Tibial nerve (tissue), 4 donors: ENCODE measurements around the gene HGS. TPM values are rescaled to one million over a fixed set of nuclear protein-coding genes. Genes with fewer than 3 reads are reported as not detected.

ENCODE experiments used
- DNase-seq, 2 donors: peaks; one replicate each; pipeline ENCODE4 v3.0.0-alpha.2; 2019; ENCODE audit warnings: low spot score in 2 of 2
- H3K27ac ChIP-seq, 4 donors: fragments of 200-600 bp; sonication (generic) in 3 of 4; one replicate each; pipeline ENCODE4 v1.5.1; 2017 to 2019; ENCODE audit warnings: mild to moderate bottlenecking in 1 of 4
- H3K27me3 ChIP-seq, 2 donors: fragments of 200-600 bp; sonication (generic) in 1 of 2; one replicate each; pipeline versions ENCODE4 v1.5.1 to v1.6.0; 2017 to 2019
- H3K36me3 ChIP-seq, 3 donors: fragments of 200-600 bp; sonication (generic); one replicate each; pipeline ENCODE4 v1.5.1; 2018 to 2019
- H3K4me1 ChIP-seq, 4 donors: fragments of 200-600 bp; sonication (generic) in 3 of 4; one replicate each; pipeline ENCODE4 v1.5.1; 2017 to 2019
- H3K4me3 ChIP-seq, 4 donors: fragments of 200-600 bp; sonication (generic) in 3 of 4; one replicate each; pipeline ENCODE4 v1.5.1; 2017 to 2019; ENCODE audit warnings: mild to moderate bottlenecking in 1 of 4, moderate library complexity in 1 of 4
- H3K9me3 ChIP-seq, 4 donors: fragments of 200-600 bp; sonication (generic) in 3 of 4; one replicate each; pipeline ENCODE4 v1.5.1; 2017 to 2019
- CTCF ChIP-seq, 5 experiments: fragments of 200-600 bp in 3 of 5; fragments of 450-650 bp in 2 of 5; sonication (generic) in 3 of 5; IDR thresholded peaks; one replicate each; pipeline ENCODE4 v1.5.1; 2016 to 2019; ENCODE audit warnings: antibody characterized with exemption in 5 of 5, mild to moderate bottlenecking in 3 of 5, moderate library complexity in 2 of 5
- EP300 ChIP-seq, 2 donors: sonication (generic); formaldehyde crosslinking; IDR thresholded peaks; one replicate each; pipeline ENCODE4 v1.6.1; 2017; ENCODE audit warnings: antibody characterized with exemption in 2 of 2, mild to moderate bottlenecking in 1 of 2
- POLR2A ChIP-seq, 2 donors: fragments of 450-650 bp; IDR thresholded peaks; one replicate each; pipeline ENCODE4 v1.6.1; 2017; ENCODE audit warnings: antibody characterized with exemption in 2 of 2, mild to moderate bottlenecking in 2 of 2, moderate library complexity in 2 of 2
- WGBS, 2 donors: methylation state at CpG; one replicate each; pipeline ENCODE4 v1.1.5; 2018; 5-methylcytosine and 5-hydroxymethylcytosine counted together
- total RNA-seq, 4 donors: library from RNA; depleted of rRNA; stranded (reverse); fragments of >200 nt; gene quantifications; one replicate each; pipeline ENCODE4 v1.1.0, GENCODE V29; 2016

HGS gene
- total RNA-seq, 4 donors from 2014 or later = 75.2 to 166 (median 104) TPM

GRCh38 chr17:81725439-81725838 lies 41.6 kb downstream of the HGS start:
- H3K27ac ChIP-seq = no peak overlapping the region
- peaks cover 0 to 29% (median 7%) of the 10 kb centered on the region in 4 donors for H3K4me1 ChIP-seq
- peaks cover 2 to 5% of the 10 kb centered on the region in 2 donors for H3K27me3 ChIP-seq
- H3K9me3 ChIP-seq = no peaks in the 10 kb centered on the region
- H3K4me3 ChIP-seq = no peak overlapping the region
- H3K36me3 ChIP-seq = peaks cover 0 to 3% (median 0%) of the 10 kb centered on the region in 3 donors
- WGBS, 2 donors = 82 to 89% methylated on average over 9 of the region's 9 CpGs
- DNase-seq = no peak
- no peak for TF ChIP-seq EP300 (IDR thresholded peaks at IDR 0.05)
- no peak for TF ChIP-seq CTCF (IDR thresholded peaks at IDR 0.05)
- no peak for TF ChIP-seq POLR2A (IDR thresholded peaks at IDR 0.05)

GRCh38 chr17:81726004-81726403 lies 42.2 kb downstream of the HGS start:
- Histone ChIP-seq H3K4me1 (peaks cover 0 to 34% (median 7%) of the 10 kb centered on the region in 4 donors), H3K27ac (no peak overlapping the region), H3K36me3 (no peaks in the 10 kb centered on the region), H3K9me3 (no peaks in the 10 kb centered on the region), H3K4me3 (no peak overlapping the region), H3K27me3 (peaks cover 2 to 10% of the 10 kb centered on the region in 2 donors)
- TF ChIP-seq POLR2A (IDR thresholded peaks at IDR 0.05) (no peak), EP300 (IDR thresholded peaks at IDR 0.05) (no peak), CTCF (IDR thresholded peaks at IDR 0.05) (no peak)
- DNase-seq = no peak
- WGBS, 2 donors = 74 to 82% methylated on average over 9 of the region's 9 CpGs

- no peak overlapping the region for H3K27ac ChIP-seq
- H3K4me3 ChIP-seq = no peak overlapping the region
- H3K36me3 ChIP-seq = no peaks in the 10 kb centered on the region
- no peak for TF ChIP-seq CTCF (IDR thresholded peaks at IDR 0.05)
- TF ChIP-seq EP300 (IDR thresholded peaks at IDR 0.05) = no peak
- TF ChIP-seq POLR2A (IDR thresholded peaks at IDR 0.05) = no peak
- peaks cover 0 to 32% (median 5%) of the 10 kb centered on the region in 4 donors for H3K4me1 ChIP-seq
- 87 to 88% methylated on average over 23 of the region's 23 CpGs for WGBS, 2 donors
- H3K9me3 ChIP-seq = no peaks in the 10 kb centered on the region
- H3K27me3 ChIP-seq = peaks cover 2 to 16% of the 10 kb centered on the region in 2 donors
- DNase-seq = no peak
Observed at GRCh38 chr17:81727324-81728031, 43.7 kb downstream of the HGS start.

- peaks cover 0 to 30% (median 0%) of the 10 kb centered on the region in 4 donors for H3K4me1 ChIP-seq
- WGBS, 2 donors = 33 to 45% methylated on average over 27 to 32 of the region's 32 CpGs
- H3K27ac ChIP-seq = no peak overlapping the region
- H3K36me3 ChIP-seq = no peaks in the 10 kb centered on the region
- TF ChIP-seq CTCF (IDR thresholded peaks at IDR 0.05) (peak; percentile 87 to 96 (median 95)), POLR2A (IDR thresholded peaks at IDR 0.05) (no peak), EP300 (IDR thresholded peaks at IDR 0.05) (peak in 1 of 2 donors; percentile 42)
- peak; percentile 67 to 77 for DNase-seq
- no peaks in the 10 kb centered on the region for H3K9me3 ChIP-seq
- H3K4me3 ChIP-seq = no peak overlapping the region
- peaks cover 0 to 40% of the 10 kb centered on the region in 2 donors for H3K27me3 ChIP-seq
Observed at GRCh38 chr17:81733507-81734404, 49.9 kb downstream of the HGS start.
